Superior temporal gyrus (tissue), 1 donor: ENCODE results near the gene SLC22A9.
"Not testable (repeated sequence)": the region's sequence is repeated elsewhere in the genome, so short reads cannot be mapped to it uniquely, and the experiment has no call there.

Source experiments
- DNase-seq: peaks from one replicate; pipeline ENCODE4 v3.0.0-alpha.2; 2016; ENCODE audit errors: extremely low spot score

SLC22A9 gene

GRCh38 chr11:63369165-63369970 lies at the start of gene SLC22A9:
Gene SLC22A9, plus strand, starts transcription at chr11:63369785. Its CDS starts 272 bp downstream, at chr11:63370057.
- DNase-seq, result no peak

DNA sequence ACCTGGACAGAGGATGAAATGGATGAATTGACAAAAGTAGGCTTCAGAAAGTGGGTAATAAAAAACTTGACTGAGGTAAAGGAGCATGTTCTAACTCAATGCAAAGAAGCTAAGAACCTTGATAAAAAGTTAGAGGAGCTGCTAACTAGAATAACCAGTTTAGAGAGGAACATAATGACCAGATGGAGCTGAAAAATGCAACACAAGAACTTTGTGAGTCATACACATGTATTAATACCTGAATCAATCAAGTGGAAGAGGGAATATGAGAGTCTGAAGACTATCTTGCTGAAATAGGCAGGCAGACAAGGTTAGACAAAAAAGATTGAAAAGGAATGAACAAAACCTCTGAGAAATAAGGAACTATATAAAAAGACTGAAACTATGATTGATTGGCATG lies 47.9 kb upstream of the SLC22A9 start:
- no peak for DNase-seq

GRCh38 chr11:63335089-63335488 lies 34.5 kb upstream of the SLC22A9 start:
- DNase-seq, result not testable (repeated sequence)

- DNase-seq, result no peak
These were observed 32.5 kb upstream of the SLC22A9 start for GRCh38 chr11:63337070-63337469.

- DNase-seq, result no peak
These were observed 26.5 kb upstream of the SLC22A9 start for GRCh38 chr11:63343130-63343529.

- DNase-seq, result no peak
These were observed 17.4 kb upstream of the SLC22A9 start for GRCh38 chr11:63352144-63352543.

GRCh38 chr11:63362196-63362793 lies 7.3 kb upstream of the SLC22A9 start:
- DNase-seq, result no peak

GRCh38 chr11:63369971-63370588 lies 495 bp downstream of the SLC22A9 start:
- DNase-seq, result no peak

- no peak for DNase-seq
These were observed 1.8 kb downstream of the SLC22A9 start for GRCh38 chr11:63371396-63371795.

DNA sequence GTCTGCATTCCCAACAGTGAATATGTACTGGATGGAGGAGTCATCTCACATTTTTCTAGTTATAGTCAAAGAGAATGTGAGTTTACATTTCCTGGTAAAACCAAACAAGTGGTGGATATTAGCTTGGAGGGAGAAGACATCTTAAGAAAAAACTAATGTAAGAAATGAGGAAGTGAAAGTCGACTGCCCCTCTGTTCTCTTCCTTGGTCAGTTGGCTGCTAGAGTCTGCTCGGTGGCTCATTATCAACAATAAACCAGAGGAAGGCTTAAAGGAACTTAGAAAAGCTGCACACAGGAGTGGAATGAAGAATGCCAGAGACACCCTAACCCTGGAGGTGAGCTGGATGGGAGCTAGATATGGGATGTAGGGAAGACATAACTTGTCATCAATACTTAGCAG lies 5.8 kb downstream of the SLC22A9 start:
- DNase-seq, result no peak

DNA sequence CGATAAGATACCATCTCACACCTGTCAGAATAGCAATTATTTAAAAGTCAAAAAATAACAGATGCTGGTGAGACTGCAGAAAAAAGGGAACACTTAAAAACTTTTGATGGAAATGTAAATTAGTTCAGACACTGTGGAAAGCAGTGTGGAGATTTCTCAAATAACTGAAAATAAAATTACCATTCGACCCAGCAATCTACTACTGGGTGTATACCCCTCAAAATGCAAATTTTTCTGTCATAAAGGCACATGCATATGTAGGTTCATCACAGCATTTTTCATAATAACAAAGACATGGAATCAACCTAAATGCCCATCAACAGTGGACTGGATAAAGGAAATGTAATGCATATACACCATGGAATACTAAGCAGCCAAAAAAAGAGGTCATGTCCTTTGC lies 10.5 kb downstream of the SLC22A9 start:
- no peak for DNase-seq

- no peak for DNase-seq
These were observed 26.1 kb downstream of the SLC22A9 start for GRCh38 chr11:63395697-63396096.

- no peak for DNase-seq
These were observed 34.8 kb downstream of the SLC22A9 start for GRCh38 chr11:63404161-63404935.

DNA sequence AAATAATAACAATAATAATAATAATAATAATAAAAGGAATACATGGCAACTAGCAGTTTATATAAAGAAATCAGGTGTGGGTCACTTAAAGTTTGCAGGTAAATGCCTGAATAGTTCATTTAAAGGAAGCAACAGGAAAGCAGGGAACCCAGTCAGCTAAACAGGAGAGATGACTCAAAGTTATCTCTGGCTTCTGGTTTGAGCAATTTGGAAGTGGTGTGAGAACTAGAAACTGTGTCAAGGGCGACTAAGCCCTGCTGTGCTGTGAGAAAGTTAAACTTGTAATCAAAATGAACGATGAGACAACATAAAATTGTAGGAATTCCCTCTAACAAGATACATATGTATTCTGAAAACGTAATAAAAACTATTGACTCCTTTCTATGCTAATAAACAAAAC lies 35.5 kb downstream of the SLC22A9 start:
- DNase-seq, result no peak

GRCh38 chr11:63406458-63406857 lies 36.9 kb downstream of the SLC22A9 start:
- no peak for DNase-seq

DNA sequence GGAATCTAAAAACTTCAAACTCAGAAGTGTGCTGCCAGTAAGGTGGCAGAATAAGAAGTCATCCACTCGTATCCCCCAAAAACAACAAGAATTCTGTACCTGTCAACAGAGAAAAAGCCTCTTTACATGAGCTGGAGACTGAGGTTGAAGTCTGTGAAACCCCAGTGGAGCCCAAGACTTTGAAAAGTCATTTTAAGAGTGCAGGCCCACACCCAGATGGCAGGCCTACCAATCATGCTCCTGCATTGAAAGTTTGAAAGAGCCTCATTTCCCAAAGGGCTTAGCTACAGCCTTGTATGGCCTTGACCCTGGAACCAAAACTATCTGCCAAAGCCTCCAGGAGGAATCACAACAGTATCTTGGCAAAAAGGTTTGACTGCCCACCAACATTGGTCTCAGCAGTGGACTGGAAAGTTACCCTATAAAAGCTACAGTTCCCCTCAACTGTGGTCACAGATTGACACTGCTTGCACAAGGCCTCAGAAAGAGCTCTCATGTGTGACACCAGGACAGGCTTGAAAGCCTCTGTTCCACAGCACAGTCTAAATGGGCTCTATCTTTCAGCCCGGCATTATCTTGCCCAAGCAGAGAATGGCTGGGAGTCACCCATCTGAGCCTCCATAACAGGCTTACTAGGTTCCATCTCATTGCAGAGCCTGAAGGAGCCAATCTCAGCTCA lies 47.7 kb downstream of the SLC22A9 start:
- DNase-seq, result no peak

DNA sequence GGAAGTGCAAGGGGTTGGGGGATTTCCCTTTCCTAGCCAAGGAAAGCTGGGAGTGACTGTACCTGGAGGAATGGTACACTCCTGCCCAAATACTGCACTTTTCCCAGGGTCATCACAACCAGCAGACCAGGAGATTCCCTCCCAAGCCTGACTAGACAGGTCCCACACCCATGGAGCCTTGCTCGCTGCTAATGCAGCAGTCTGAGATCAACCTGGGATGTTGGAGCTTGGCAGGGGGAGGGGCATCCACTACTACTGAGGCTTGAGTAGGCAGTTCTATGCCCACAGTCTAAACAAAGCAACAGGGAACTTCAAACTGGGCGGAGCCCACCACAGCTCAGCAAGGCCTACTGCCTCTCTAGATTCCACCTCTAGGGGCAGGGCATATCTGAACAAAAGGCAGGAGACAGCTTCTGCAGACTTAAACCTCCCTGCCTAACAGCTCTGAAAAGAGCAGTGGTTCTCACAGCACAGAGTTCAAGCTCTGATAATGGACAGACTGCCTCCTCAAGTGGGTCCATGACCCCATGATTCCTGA lies 58.5 kb downstream of the SLC22A9 start:
- no peak for DNase-seq

DNA sequence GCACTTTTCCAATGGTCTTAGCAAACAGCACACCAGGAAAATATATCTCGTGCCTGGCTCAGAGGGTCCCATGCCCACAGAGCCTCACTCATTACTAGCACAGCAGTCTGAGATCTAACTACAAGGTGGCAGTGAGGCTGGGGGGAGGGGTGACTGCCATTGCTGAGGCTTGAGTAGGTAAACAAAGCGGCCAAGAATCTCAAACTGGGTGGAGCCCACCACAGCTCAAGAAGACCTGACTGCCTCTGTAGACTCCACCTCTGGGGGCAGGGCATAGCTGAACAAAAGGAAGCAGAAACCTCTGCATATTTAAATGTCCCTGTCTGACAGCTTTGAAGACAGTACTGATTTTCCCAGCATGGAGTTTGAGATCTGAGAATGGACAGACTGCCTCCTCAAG lies 61.1 kb downstream of the SLC22A9 start:
- not testable (repeated sequence) for DNase-seq

- not testable (repeated sequence) for DNase-seq
These were observed 65.8 kb downstream of the SLC22A9 start for GRCh38 chr11:63435351-63435750.

- DNase-seq, result not testable (repeated sequence)
These were observed 66.2 kb downstream of the SLC22A9 start for GRCh38 chr11:63435831-63436230.

DNA sequence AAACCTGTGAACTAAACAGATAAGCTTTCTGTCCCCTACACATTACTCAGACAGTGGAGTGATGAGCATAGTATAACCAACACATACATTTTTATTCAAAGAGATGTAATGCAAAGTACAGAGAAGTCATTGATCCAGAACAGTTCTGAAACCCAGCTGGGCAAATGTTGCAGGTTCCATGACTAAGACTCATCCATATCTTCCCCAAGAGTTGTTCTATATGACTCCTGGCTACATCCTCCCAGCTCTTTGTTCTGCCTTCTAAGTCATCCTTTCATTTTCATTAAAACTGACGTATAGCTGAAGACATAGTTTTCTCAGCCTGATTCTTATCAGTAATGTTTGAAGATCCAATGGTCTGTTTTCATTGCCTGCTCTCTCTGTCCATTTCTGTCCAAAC lies 74.1 kb downstream of the SLC22A9 start:
- no peak for DNase-seq
